Measurements from ENCODE around the gene RNF166. TPM values are rescaled to one million over a fixed set of nuclear protein-coding genes. Genes with fewer than 3 reads are reported as not detected.
A peak's percentile ranks its signal among the peaks of the same experiment; 100 is the strongest.

RNF166 gene
- total RNA-seq, 6 experiments from 2014 or later = 10.3 to 18.3 (median 13.2) TPM

DNA sequence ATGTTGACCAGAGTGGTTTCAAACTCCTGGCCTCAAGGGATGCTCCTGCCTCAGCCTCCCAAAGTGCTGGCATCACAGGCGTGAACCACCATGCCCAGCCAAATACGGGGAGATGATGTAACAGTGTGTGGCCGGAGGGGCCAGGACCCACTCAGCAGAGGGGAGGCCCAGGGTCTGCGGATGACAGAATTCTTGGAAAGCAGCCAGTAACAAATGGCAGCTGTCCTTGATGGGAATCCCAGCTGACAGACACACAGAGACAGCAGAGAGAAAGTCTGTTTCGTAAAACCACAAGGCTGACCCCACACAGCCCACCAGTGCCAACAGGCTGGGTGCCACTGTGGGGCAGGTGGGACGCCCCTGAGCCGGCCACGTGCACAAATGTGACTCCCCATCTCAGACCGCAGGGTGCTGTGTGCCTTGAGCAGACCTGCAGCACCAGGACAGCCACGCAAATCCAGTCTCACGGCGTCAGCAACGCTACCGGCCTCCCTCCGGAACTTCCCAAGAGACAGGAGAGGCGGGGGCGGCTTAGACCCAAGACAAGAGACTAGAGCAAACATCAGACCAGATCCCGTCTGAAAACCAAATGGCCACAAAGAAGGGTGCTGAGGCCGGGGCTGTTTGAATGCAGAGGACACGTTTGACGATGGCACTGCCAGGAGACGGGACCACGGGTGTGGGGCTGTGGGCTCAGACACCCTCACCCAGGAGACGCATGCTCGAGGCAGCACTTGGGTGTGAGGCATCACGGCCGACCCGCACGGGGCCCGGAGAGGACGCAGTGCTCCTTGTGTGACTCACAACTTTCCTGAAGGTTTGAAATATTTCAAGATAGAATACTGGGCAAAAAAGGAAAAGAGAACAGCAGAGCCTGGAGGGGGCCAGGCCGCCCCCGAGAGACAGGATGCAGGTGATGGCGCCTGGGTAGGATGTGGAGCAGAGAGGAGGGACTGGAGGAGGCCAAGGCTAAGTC lies 24.7 kb upstream of the RNF166 start:
- Mint-ChIP-seq H3K27me3 (ENCODE audit: insufficient read depth) (peaks cover 4% of the 10 kb centered on the region), H3K36me3 (ENCODE audit: low read depth) (peaks cover 12% of the 10 kb centered on the region; the same call in 1 of the 2 replicates), H3K4me1 (ENCODE audit: low read depth) (no peaks in the 10 kb centered on the region), H3K27ac (peak overlapping the region; percentile 45; the same call in 1 of the 2 replicates), H3K9me3 (no peaks in the 10 kb centered on the region), H3K4me3 (no peak overlapping the region)
- TF ChIP-seq, protein P1, sequence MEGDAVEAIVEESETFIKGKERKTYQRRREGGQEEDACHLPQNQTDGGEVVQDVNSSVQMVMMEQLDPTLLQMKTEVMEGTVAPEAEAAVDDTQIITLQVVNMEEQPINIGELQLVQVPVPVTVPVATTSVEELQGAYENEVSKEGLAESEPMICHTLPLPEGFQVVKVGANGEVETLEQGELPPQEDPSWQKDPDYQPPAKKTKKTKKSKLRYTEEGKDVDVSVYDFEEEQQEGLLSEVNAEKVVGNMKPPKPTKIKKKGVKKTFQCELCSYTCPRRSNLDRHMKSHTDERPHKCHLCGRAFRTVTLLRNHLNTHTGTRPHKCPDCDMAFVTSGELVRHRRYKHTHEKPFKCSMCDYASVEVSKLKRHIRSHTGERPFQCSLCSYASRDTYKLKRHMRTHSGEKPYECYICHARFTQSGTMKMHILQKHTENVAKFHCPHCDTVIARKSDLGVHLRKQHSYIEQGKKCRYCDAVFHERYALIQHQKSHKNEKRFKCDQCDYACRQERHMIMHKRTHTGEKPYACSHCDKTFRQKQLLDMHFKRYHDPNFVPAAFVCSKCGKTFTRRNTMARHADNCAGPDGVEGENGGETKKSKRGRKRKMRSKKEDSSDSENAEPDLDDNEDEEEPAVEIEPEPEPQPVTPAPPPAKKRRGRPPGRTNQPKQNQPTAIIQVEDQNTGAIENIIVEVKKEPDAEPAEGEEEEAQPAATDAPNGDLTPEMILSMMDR (IDR thresholded peaks at IDR 0.05) = no peak
- DNase-seq = no peak

DNA sequence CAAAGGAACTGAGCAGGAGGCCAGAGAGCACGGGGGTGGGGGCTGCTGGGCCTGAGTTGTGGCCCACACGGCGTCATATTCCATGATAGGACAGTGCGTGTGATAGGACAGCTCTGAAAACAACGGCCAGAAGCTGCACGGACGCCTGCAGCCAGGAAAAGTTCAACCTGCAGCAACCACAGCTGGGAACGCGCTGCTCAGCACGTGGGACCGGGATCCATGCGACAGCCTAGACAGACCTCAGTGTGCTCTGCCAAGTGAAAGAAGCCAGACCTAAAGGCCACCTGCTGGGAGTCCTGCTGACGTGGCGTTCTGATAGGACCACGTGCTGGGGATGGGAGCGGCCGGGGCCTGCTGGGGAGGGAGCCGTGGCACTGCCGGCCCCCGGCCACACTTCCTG lies 21.7 kb upstream of the RNF166 start:
- Mint-ChIP-seq H3K4me1 (ENCODE audit: low read depth) (no peaks in the 10 kb centered on the region), H3K27ac (no peak overlapping the region)

DNA sequence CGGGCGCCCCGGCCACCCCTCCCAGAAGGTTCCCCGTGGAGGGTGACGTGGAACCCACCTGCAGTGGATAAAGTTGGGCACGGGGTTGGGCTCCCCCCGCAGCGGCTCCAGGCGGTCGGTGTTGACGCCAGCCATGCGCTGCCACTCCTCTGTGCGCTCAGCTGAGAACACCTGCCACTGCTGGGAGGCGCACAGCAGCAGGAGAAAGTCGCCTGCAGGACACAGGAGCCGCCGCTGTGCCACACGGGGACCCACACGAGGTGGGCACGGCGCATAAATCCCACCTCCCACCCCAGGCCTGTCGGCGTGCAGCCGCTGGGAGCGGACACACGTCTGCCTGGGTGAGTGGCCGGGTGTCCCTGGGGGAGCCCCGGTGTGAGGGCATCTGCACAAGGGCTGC lies 20.8 kb upstream of the RNF166 start:
- H3K27ac Mint-ChIP-seq = no peak overlapping the region
- no peak overlapping the region for H3K4me3 Mint-ChIP-seq
- no peaks in the 10 kb centered on the region for H3K4me1 Mint-ChIP-seq (ENCODE audit: low read depth)
- TF ChIP-seq, protein P1 (IDR thresholded peaks at IDR 0.05) = no peak
- peaks cover 4% of the 10 kb centered on the region for H3K27me3 Mint-ChIP-seq (ENCODE audit: insufficient read depth)
- H3K9me3 Mint-ChIP-seq = no peaks in the 10 kb centered on the region
- DNase-seq = no peak
- H3K36me3 Mint-ChIP-seq (ENCODE audit: low read depth) = peaks cover 12% of the 10 kb centered on the region; the same call in 1 of the 2 replicates

More for the DNA sequence above, 21.7 kb upstream of the RNF166 start:
- Mint-ChIP-seq H3K27me3 (ENCODE audit: insufficient read depth) (peaks cover 4% of the 10 kb centered on the region), H3K4me3 (no peak overlapping the region), H3K36me3 (ENCODE audit: low read depth) (peaks cover 12% of the 10 kb centered on the region; the same call in 1 of the 2 replicates), H3K9me3 (no peaks in the 10 kb centered on the region)
- no peak for DNase-seq
- TF ChIP-seq, protein P1 (IDR thresholded peaks at IDR 0.05) = no peak

DNA sequence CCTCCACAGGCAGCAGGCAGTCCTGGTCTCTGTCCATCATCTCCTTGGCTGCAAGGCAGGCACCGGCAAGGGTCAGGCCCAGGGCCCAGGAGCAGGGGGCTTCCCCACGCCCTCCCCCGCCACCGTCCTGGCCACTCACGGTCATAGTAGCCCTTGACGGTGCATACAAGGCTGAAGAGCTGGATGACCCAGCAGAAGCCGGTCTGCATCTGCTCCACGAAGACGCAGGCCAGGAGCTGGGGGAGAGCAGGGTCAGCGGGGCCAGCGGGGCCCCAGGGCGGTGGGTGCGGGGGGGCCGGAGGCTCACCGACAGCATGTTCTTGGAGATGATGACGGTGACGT lies 20.2 kb upstream of the RNF166 start:
- no peak overlapping the region for H3K4me3 Mint-ChIP-seq
- H3K9me3 Mint-ChIP-seq = no peaks in the 10 kb centered on the region
- no peak for DNase-seq
- H3K4me1 Mint-ChIP-seq (ENCODE audit: low read depth) = no peaks in the 10 kb centered on the region
- H3K27ac Mint-ChIP-seq = no peak overlapping the region
- TF ChIP-seq, protein P1 (IDR thresholded peaks at IDR 0.05) = no peak
- peaks cover 11% of the 10 kb centered on the region; the same call in 1 of the 2 replicates for H3K36me3 Mint-ChIP-seq (ENCODE audit: low read depth)
- H3K27me3 Mint-ChIP-seq (ENCODE audit: insufficient read depth) = peaks cover 3% of the 10 kb centered on the region

DNA sequence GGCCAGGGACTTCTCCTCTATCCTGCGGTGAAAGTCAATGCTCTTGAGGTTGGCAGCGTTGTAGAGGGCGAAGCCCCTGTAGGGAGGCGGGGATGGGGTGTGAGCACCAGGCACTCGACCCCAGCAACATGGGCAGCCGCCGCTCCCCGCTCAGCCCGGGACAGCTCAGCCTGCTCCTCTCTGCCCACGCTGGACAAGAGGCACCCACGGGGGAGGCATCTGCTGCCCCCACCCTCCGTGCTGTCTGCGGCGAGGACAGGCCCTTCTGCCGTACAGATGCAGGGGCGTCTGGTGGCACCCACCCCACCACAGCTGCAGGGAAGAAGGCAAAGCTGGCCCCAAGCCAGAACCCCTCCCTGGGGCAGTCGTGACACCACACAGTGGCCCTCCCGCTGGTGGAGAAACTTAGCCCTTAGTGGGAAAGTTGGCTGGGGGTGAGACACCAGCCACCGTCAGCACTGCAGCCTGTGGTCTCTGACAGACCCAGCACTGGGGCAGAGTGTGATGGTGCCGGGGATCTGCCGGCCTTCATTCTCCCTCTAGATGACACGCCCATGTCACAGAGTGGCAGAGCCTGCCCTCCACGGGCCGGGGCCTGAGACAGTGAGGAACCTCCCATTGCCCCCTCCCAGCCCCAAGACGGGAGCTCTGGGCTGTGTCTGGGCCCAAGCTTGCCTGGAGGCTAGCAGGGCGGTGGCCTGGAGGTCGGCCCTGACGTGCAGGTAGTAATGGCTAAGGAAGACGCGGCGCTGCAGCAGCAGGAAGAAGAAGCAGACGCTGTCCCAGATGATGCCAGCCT lies 19.6 kb upstream of the RNF166 start:
- no peak overlapping the region for H3K27ac Mint-ChIP-seq
- H3K9me3 Mint-ChIP-seq = no peaks in the 10 kb centered on the region
- no peaks in the 10 kb centered on the region for H3K4me1 Mint-ChIP-seq (ENCODE audit: low read depth)
- H3K27me3 Mint-ChIP-seq (ENCODE audit: insufficient read depth) = 0 out of 2 replicates have a peak, but pooled peaks cover under 1% of the 10 kb centered on the region
- H3K4me3 Mint-ChIP-seq = no peak overlapping the region
- DNase-seq = no peak
- H3K36me3 Mint-ChIP-seq (ENCODE audit: low read depth) = peaks cover 5% of the 10 kb centered on the region; the same call in 1 of the 2 replicates
- TF ChIP-seq, protein P1 (IDR thresholded peaks at IDR 0.05) = no peak

All from HFFc6 (cell line).